GM03348 (cell line): ENCODE data around the gene MOV10.
"Not testable (repeated sequence)": the region's sequence is repeated elsewhere in the genome, so short reads cannot be mapped to it uniquely, and the experiment has no call there.

ENCODE experiments used
- DNase-seq: peaks from one replicate; pipeline ENCODE4 v3.0.0; 2012; ENCODE audit warnings: low spot score

MOV10 gene, protein sequence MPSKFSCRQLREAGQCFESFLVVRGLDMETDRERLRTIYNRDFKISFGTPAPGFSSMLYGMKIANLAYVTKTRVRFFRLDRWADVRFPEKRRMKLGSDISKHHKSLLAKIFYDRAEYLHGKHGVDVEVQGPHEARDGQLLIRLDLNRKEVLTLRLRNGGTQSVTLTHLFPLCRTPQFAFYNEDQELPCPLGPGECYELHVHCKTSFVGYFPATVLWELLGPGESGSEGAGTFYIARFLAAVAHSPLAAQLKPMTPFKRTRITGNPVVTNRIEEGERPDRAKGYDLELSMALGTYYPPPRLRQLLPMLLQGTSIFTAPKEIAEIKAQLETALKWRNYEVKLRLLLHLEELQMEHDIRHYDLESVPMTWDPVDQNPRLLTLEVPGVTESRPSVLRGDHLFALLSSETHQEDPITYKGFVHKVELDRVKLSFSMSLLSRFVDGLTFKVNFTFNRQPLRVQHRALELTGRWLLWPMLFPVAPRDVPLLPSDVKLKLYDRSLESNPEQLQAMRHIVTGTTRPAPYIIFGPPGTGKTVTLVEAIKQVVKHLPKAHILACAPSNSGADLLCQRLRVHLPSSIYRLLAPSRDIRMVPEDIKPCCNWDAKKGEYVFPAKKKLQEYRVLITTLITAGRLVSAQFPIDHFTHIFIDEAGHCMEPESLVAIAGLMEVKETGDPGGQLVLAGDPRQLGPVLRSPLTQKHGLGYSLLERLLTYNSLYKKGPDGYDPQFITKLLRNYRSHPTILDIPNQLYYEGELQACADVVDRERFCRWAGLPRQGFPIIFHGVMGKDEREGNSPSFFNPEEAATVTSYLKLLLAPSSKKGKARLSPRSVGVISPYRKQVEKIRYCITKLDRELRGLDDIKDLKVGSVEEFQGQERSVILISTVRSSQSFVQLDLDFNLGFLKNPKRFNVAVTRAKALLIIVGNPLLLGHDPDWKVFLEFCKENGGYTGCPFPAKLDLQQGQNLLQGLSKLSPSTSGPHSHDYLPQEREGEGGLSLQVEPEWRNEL

DNA sequence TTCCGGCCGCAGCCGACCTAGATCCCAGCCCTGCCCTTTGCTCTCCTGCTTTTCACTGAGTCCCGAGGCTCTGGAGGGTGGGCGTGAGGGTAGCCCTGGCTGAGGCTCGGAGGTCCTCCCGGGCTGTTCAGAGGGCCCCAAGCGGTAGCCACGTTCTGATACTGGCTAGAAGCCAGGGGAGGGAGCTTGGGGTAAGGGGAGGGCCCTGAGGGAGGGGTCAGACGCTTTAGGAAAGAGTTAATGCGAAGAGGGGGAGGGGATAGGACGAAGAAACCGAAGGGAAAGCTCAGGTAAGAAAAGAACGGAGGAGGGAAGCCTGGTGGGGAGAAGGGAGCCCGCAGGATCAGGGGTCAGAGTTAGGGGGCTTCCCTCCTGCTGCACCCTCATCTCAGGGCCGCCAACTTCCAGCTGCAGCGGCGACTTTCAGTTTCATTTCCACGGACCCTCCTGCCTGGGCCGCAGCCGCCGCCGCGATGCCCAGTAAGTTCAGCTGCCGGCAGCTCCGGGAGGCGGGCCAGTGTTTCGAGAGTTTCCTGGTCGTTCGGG is at the start of gene MOV10:
Gene MOV10, plus strand, starts transcription at position 220 of the 546 bp plus-strand sequence. Its CDS starts 254 bp downstream, at position 474.
- peak; percentile 79 for DNase-seq

DNA sequence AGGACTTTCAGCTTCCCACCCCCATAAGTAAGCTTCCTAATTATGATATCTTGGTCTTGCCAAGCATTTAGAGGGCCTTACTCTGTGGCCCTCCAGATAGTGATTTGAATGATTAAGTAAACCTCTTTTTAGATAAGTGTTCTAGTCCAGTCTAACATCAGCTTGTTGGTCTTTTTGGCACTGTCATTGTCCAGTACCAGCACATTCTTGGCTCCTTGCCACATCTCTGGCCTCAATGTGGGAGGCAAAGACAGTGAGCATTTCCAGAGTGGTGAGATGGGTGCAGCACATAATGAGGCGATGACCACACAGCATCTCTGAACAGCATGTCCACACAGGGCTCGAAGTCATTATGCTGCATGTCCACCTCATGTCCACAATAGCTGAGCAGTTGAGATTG is 48.8 kb upstream of the MOV10 start:
- DNase-seq: peak; percentile 11

DNA sequence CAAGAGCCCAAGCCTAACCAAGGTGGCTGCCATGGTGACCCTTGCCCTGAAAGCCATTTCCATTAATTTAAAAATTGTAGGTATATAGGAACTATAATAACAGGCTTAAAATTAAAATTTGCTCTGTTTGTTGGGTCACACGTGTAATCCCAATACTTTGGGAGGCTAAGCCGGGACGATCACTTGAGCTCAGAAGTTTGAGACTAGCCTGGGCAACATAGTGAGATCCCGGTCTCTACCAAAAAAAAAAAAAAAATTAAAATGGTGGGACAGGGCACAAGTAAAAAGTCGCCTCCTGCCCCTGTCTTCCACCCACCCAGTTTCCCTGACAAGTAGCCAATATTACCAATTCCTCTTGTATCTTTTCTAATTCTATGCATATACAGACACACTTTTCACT is 48.3 kb upstream of the MOV10 start:
- DNase-seq: no peak

DNA sequence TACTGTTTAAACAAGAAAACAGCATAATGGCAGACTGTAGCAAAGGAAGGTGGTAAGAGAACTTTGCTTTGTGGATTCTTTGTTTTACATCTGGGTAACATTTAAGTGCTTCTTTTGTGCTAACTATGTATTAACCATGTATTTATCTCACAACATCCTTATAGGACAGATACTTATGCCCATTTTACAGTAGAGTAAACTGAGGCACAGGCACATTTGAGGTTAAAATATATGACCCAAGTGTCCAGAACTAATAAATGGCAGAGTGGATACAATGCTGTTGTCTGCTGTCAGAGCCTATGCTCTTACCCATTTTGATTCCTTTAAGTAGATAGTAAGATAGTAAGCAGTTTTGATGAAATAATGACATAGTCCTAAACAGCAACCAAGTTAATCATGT is 47.6 kb upstream of the MOV10 start:
- DNase-seq: no peak

DNA sequence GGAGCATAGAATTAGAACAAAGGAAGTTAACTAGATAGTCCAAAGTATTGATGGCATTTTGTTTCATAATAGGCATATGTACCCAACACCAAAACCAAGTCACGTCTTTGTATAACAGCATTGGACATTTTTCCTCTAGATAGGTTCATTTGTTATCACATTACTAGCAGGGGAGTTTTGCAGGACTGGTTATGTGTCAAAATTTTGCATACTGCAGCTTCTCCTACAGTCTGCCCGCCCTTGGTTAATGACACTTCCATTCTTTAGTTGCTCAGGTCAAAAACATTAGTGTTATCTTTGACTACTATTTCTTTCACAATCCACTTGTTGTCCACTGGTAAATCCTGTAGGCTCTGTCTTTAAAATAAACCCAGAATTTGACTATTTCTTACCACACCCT is 45.9 kb upstream of the MOV10 start:
- DNase-seq: no peak

DNA sequence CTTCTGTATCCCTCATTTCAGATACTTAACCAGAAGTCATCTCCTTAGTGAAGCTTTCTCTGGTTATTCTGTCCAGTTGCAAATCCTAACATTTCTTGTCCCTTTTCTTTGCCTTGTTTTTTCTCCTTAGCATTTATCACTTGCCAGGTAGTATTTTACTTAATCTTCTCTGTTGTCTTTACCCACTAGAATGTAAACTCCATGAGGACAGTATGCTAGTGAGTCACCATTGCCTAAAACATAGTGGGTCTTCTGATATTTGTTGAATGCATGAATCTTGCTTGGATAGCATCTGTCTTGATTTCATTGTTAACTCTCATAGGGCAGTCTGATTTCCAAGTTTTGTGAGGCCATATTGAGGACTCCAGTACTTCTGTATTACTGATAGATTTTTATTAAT is 45.2 kb upstream of the MOV10 start:
- no peak for DNase-seq

DNA sequence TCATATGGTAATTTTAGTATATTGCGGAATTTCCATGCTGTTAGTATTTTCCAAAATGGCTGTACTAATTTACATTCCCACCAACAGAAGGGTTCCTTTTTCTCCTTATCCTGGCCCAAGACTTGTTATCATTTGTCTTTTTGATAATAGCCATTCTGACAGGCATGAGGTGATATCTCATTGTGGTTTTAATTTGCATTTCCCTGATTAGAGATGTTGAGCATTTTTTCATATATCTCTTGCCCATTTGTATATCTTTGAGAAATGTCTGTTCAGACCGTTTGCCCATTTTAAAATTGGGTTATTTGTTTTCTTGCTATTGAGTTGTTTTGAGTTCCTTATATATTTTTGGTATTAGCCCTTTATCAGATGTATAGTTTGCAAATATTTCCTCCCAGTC is 40.8 kb upstream of the MOV10 start:
- DNase-seq: no peak

DNA sequence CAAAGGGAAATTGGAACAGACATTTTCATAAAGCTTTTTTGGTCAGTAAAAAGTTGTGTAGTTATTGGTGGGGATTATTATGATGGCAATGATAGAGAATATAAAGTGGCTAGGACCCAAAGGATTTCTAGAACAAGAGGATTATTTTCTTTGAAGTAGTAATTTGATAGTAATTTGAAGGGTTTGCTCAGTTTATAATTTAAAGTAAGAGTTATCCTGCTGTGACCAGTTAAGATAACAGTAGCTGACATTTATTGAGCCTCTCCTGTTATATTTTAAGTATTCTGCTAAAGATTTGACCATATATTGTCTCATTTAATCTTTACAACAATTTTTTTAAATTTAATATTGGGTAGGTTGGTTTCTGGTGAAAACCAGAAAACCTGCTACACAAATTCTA is 40.1 kb upstream of the MOV10 start:
- DNase-seq: no peak

DNA sequence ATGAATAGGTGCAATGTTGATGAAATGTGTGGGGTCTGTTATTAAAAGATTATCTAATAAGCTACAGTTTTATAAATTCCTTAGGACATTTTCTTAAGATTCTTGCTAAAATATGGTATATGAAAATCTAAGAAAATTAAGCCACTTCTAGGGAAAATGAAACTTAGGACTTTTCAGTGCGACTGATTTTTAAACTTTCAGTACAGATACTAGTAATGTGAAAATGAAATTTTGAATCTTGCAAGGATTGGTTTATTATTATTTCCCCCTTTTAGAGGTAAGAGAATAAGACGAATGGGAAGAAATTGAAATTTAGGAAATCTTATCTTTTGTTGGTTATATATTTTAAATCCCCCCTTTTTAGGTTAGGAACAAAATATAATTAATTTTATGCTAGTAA is 38.4 kb upstream of the MOV10 start:
- DNase-seq: no peak

DNA sequence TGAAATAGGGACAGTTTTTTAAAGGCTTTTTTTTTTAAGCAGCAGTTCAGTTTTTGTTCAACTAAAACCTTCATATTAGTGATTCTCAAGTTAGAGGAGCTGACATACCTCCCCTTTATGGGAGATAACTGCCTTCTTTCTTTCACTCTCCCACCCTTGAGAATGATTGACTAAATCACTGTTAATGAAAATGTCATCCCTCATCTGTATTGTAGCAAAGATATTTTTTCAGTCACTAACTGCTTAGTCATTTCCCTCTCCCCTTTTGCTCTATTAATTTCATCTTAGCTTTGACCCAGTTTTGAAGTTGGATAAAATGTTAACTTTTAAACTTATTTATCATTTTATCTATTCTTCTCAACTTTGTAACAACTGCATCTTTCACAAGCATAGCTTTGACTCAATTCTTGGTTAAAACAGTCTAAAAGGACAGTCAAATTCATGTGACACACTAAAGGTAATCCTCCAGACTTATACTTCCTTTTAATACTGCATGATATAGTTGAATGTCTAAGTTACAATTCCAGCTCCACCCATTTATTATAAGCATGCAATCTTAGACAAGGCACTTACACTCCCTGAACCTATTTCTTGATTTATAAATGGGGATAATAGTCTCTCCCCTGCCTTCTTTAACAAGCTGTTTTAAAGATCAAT is 37.7 kb upstream of the MOV10 start:
- DNase-seq: no peak

DNA sequence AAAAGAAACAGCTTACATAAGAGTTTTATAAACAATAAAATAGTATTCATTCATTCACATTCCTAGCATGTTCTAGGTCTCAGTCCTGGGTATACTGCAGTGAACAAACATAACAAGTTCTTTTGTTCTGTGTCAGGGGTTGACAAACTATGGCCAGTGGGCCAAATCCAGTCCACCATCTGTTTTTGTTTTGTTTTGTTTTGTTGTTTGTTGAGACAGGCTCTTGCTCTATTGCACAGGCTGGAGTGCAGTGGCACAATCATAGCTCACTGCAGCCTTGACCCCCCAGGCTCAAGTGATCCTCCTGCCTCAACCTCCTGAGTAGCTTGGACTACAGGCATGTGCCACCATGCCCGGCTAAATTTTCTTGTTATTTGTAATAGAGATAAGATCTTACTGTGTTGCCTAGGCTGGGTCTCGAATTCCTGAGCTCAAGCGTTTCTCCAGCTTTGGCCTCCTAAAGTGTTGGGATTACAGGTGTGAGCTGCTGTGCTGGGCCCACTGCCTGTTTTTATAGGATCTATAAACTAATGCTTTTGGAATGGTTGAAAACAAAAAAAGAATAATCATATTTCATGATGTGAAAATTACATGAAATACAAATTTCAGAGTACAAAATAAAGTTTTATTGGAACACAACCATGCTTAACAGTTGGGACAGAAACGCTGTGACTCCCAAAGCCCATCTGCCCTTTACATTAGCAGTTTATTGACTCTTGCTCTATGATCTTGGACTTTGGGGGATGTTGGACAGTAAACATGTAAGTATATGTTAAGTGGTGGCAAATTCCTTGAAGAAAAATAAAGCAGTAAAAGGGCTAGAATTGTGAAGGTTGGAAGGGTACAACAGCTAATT is 37.0 kb upstream of the MOV10 start:
- peak; percentile 52 for DNase-seq

DNA sequence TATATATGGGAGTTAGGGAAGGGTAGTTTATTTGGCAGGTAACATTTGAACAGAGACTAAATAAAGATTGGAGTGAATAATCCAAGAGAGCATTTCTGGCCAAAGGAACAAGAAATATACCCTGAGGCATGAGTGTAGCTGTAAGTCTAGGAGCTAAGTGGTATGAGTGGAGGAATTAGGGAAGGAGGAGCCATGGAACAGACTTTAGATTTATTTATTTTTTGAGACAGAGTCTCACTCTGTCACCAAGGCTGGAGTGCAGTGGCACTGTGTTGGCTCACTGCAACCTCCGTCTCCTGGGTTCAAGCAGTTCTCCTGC is 36.4 kb upstream of the MOV10 start:
- no peak for DNase-seq

DNA sequence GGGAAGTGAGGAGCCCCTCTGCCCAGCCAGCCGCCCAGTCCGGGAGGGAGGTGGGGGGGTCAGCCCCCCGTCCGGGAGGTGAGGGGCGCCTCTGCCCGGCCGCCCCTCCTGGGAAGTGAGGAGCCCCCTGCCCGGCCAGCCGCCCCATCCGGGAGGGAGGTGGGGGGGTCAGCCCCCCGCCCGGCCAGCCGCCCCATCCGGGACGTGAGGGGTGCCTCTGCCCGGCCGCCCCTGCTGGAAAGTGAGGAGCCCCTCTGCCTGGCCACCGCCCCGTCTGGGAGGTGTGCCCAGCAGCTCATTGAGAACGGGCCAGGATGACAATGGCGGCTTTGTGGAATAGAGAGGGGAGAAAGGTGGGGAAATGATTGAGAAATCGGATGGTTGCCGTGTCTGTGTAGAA is 34.0 kb upstream of the MOV10 start:
- DNase-seq: not testable (repeated sequence)

DNA sequence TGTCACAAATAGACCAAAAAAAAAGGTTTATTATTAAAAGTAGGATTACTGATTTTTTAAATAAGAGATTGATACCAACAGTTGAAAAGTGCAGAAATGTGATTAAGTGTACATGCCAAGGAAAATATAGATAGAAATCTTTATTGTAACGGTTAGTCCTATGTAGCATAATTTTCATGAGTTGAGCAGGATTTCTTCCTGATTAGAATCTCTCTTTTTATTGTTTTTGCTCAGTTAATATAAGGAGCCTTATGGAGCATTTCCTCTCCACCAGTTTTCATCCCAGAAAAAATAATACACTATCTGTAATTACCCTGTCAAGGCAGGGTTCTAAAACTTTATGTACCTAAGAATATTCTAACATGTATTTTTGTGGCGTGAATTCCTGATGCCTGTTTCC is 31.4 kb upstream of the MOV10 start:
- DNase-seq: no peak

DNA sequence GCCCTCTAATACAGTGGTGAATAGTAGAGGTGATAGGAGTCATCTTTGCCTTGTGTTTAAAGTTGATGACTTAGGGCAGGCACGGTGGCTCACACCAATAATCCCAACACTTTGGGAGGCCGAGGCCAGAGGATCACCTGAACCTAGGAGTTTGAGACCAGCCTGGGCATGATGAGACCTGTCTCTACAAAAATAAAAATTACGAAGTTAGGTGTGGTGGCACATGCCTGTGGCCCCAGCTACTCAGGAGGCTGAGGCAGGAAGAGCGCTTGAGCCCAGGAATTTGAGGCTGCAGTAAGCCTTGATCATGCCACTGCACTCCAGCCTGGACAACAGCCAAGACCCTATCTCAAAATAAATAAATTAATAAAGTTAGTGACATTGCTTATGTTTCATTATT is 28.2 kb upstream of the MOV10 start:
- no peak for DNase-seq

DNA sequence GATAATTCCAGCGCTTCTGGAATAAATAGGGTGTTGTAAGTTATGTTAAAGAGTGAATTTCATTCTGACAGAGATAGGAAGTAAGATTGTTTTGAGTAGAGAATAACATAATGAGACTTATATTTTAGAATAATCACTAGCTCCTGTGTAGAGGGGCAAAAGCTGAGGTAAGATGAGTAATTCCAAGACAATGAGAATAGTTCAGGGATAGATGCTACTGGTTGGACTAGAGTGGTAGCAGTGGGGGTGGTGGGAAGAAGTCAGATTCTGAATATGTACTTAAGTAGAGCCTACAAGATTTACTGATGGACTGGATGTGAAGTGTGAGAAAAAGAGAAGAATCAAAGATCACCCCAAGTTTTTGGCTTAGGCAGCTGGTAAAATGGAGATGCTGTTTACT is 23.3 kb upstream of the MOV10 start:
- DNase-seq: no peak

DNA sequence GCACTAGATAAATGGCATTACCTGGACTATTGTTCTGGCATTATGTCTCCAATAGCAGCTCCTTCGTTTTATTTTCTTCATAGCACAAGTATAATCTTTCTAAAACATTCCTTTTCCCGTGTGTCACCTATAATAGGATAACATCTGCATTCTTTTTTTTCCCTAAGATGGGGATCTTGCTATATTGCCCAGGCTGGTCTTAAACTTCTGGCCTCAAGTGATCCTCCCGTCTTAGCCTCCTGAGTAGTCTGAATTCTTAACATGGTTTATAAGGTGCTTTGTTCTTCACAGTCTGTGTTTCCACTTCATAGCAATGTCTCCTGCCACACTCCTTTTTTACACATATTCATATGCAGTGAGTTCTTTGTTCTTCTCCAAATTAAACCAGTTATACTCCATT is 8.6 kb upstream of the MOV10 start:
- DNase-seq: no peak

DNA sequence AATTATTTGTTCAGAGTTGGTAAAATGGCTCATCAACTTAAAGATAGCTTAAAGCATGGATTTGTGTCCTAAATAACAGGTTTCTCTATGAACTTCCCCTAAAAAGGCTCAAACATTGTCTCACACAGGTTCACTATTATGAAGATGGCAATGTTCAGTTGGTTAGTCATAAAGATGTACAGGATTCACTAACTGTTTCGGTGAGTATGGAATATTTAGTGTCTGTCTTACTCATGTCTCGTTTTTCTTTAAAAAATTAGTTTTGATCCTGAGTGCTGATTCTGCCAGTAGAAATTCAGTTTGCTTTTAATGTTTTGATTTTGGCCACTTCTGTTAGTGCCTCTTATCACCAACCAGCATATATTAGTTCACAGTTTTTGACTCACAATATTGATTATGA is 7.5 kb upstream of the MOV10 start:
- no peak for DNase-seq

DNA sequence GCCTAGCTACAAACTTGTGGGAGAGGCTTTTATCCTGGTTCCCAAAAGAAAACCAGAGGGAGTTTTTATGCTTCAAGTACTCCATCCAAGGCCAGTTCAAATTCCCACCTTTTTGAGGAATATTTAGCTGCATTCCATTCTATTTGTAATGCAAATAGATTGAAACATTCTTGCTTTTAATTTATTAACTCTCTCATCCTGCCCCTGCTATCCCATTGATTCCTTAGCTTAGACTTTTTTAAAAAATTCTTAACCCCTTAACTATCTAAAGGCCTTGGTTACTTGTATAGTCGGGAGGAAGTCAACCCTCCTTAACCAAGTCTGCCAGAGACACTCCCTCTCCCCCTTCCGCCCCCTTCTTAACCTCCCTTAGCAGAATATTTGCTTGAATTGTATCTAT is 2.5 kb upstream of the MOV10 start:
- no peak for DNase-seq

DNA sequence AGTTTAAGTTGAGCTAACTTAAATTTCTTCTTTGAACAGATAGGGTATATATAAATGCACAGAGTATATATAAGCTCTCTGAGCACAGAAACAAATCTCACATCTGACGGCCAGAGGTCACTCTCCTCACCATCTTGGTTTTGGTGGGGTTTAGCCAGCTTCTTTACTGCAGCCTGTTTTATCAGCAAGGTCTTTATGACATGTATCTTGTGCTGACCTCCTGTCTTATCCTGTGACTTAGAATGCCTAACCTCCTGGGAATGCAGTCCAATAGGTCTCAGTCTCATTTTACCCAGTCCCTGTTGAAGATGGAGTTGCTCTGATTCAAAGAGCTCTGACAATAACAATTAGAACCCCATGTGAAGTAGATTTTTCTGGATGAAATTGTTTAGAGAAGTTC is 1.6 kb upstream of the MOV10 start:
- no peak for DNase-seq
